SK-N-SH (cell line): ENCODE results near the gene ASTN2. TPM values are rescaled to one million over a fixed set of nuclear protein-coding genes. Genes with fewer than 3 reads are reported as not detected.

ENCODE experiments used
- CTCF ChIA-PET: fragments of 300-600, 350-600 bp; formaldehyde crosslinking; extraction: SDS; loops from one replicate; lab custom pipeline; 2021; lab: Yijun Ruan, JAX
- POLR2A ChIA-PET: fragments of 350-600 bp; sonication (Branson Sonifier 250); formaldehyde crosslinking; extraction: SDS; loops from one replicate; lab custom pipeline; 2020; ENCODE audit warnings: antibody characterized with exemption, inconsistent platforms; lab: Yijun Ruan, JAX
- DNase-seq: peaks from one replicate; pipeline ENCODE4 v3.0.0; 2012
- H2AFZ ChIP-seq: fragments of 200-600 bp; sonication (generic); 2 replicates; pipeline ENCODE4 v1.8.1; 2016; ENCODE audit warnings: antibody characterized with exemption, mild to moderate bottlenecking, low read depth
- H3F3A ChIP-seq: fragments of 200-600 bp; sonication (generic); replicated peaks from 2 replicates; pipeline ENCODE3; 2016; ENCODE audit warnings: antibody characterized with exemption, mild to moderate bottlenecking; ENCODE audit not compliant: insufficient read depth
- H3K27ac ChIP-seq, 2 experiments: fragments of 200-500 bp in 1 of 2; fragments of 200-600 bp in 1 of 2; sonication (Bioruptor generic) in 1 of 2; sonication (generic), shearing (Covaris generic) in 1 of 2; 2 replicates each; pipeline versions ENCODE4 v1.5.1 to v1.6.1; 2014 to 2016; ENCODE audit warnings: low read depth in 2 of 2, inconsistent platforms in 1 of 2, low read length in 1 of 2, mild to moderate bottlenecking in 1 of 2, mixed read lengths in 1 of 2
- H3K27me3 ChIP-seq: fragments of 200-600 bp; sonication (generic), shearing (Covaris generic); 2 replicates; pipeline ENCODE4 v1.6.1; 2016; ENCODE audit warnings: mixed run types; ENCODE audit not compliant: insufficient read depth
- H3K36me3 ChIP-seq, 2 experiments: fragments of 200-500 bp in 1 of 2; fragments of 200-600 bp in 1 of 2; sonication (Bioruptor generic) in 1 of 2; sonication (generic) in 1 of 2; replicated peaks in 1 of 2; 2 replicates each; pipeline versions ENCODE3 to v1.5.1; 2014 to 2016; ENCODE audit warnings: low read length in 1 of 2, mild to moderate bottlenecking in 1 of 2; ENCODE audit not compliant: insufficient read depth in 2 of 2, control insufficient read depth in 1 of 2
- H3K4me1 ChIP-seq, 2 experiments: fragments of 200-500 bp in 1 of 2; fragments of 200-600 bp in 1 of 2; sonication (Bioruptor generic) in 1 of 2; sonication (generic), shearing (Covaris generic) in 1 of 2; 2 replicates each; pipeline versions ENCODE4 v1.5.1 to v1.6.1; 2014 to 2016; ENCODE audit warnings: low read depth in 1 of 2, low read length in 1 of 2, mixed run types in 1 of 2; ENCODE audit not compliant: insufficient read depth in 2 of 2, control insufficient read depth in 1 of 2
- H3K4me2 ChIP-seq: fragments of 200-600 bp; sonication (generic), shearing (Covaris generic); 2 replicates; pipeline ENCODE4 v1.6.1; 2017; ENCODE audit warnings: mixed run types
- H3K4me3 ChIP-seq, 2 experiments: fragments of 200-500 bp in 1 of 2; fragments of 200-600 bp in 1 of 2; sonication (Bioruptor generic) in 1 of 2; sonication (generic), shearing (Covaris generic) in 1 of 2; 2 replicates each; pipeline versions ENCODE4 v1.5.1 to v1.8.1; 2014 to 2016; ENCODE audit warnings: low read depth in 2 of 2, inconsistent platforms in 1 of 2, low read length in 1 of 2, mild to moderate bottlenecking in 1 of 2, mixed read lengths in 1 of 2, moderate library complexity in 1 of 2
- H3K79me2 ChIP-seq: fragments of 200-600 bp; sonication (generic); 2 replicates; pipeline ENCODE4 v1.8.1; 2017; ENCODE audit warnings: mild to moderate bottlenecking; ENCODE audit not compliant: insufficient read depth
- H3K9ac ChIP-seq: fragments of 200-600 bp; sonication (generic); 2 replicates; pipeline ENCODE4 v1.6.1; 2017; ENCODE audit warnings: mixed run types
- H3K9me2 ChIP-seq: fragments of 200-600 bp; sonication (generic); 2 replicates; pipeline ENCODE4 v1.6.1; 2017; ENCODE audit warnings: mixed run types
- H3K9me3 ChIP-seq: fragments of 200-600 bp; sonication (generic); 2 replicates; pipeline ENCODE4 v1.6.1; 2017; ENCODE audit warnings: mixed run types, mild to moderate bottlenecking, moderate library complexity
- H4K20me1 ChIP-seq: fragments of 200-600 bp; sonication (generic); 2 replicates; pipeline ENCODE4 v1.6.1; 2017; ENCODE audit warnings: mild to moderate bottlenecking, mixed run types; ENCODE audit not compliant: insufficient read depth
- CHD2 ChIP-seq: fragments of 150-350 bp; IDR thresholded peaks from 2 replicates; pipeline ENCODE4 v1.6.1; 2018; ENCODE audit warnings: low read length; ENCODE audit not compliant: partially characterized antibody
- EP300 ChIP-seq, 2 experiments: IDR thresholded peaks; 2 replicates each; pipeline versions ENCODE4 v1.4.0 to v1.6.1; 2012; ENCODE audit warnings: borderline replicate concordance in 1 of 2, low read depth in 1 of 2, low read length in 1 of 2
- FOSL2 ChIP-seq: IDR thresholded peaks from 2 replicates; pipeline ENCODE4 v1.4.0; 2012; ENCODE audit warnings: low read depth, mild to moderate bottlenecking, moderate library complexity, borderline replicate concordance
- FOXJ3 ChIP-seq: sonication (generic); formaldehyde crosslinking; IDR thresholded peaks from 2 replicates; pipeline ENCODE4 v1.5.1; 2020; ENCODE audit warnings: mild to moderate bottlenecking, missing genetic modification reagents
- JUND ChIP-seq: IDR thresholded peaks from 2 replicates; pipeline ENCODE4 v1.4.0; 2012
- MXI1 ChIP-seq: IDR thresholded peaks from 2 replicates; pipeline ENCODE4 v1.6.1; 2012; ENCODE audit warnings: mild to moderate bottlenecking, low read depth, low read length, improper control_type of control experiment
- NFIC ChIP-seq: IDR thresholded peaks from 2 replicates; pipeline ENCODE4 v1.4.0; 2012; ENCODE audit warnings: borderline replicate concordance
- RAD21 ChIP-seq: IDR thresholded peaks from 2 replicates; pipeline ENCODE4 v1.6.1; 2012; ENCODE audit warnings: mild to moderate bottlenecking, low read length
- RFX5 ChIP-seq: IDR thresholded peaks from 2 replicates; pipeline ENCODE4 v1.6.1; 2012; ENCODE audit warnings: mild to moderate bottlenecking, improper control_type of control experiment, low read length
- SIN3A ChIP-seq: IDR thresholded peaks from 2 replicates; pipeline ENCODE4 v1.6.1; 2012; ENCODE audit warnings: low read depth, mild to moderate bottlenecking, low read length, moderate library complexity, borderline replicate concordance
- TAF1 ChIP-seq: IDR thresholded peaks from 2 replicates; pipeline ENCODE4 v1.6.1; 2012; ENCODE audit warnings: low read depth, mild to moderate bottlenecking, low read length, moderate library complexity, borderline replicate concordance
- WGBS: methylation state at CpG from one replicate; pipeline ENCODE4 v1.1.6; 2017; ENCODE audit warnings: low lambda C conversion rate; 5-methylcytosine and 5-hydroxymethylcytosine counted together
- polyA plus RNA-seq, 3 experiments: library from polyadenylated mRNA; depleted of rRNA; stranded (reverse); fragments of >200 nt; gene quantifications; 2 replicates each; pipeline ENCODE4 v1.2.3, GENCODE V29; 2012
- TF ChIP-seq, protein P1 (sequence below): IDR thresholded peaks from 2 replicates; pipeline ENCODE4; 2012
- TF ChIP-seq, protein P2 (sequence below): fragments of 150-350 bp; IDR thresholded peaks from 2 replicates; pipeline ENCODE4 v1.6.1; 2016; ENCODE audit warnings: mild to moderate bottlenecking, low read depth, low read length
- TF ChIP-seq, protein P3 (sequence below): IDR thresholded peaks from 2 replicates; pipeline ENCODE4 v1.6.1; 2012; ENCODE audit warnings: mild to moderate bottlenecking, low read depth, low read length, moderate library complexity

Gene ASTN2
- polyA plus RNA-seq, 1 of the 3 experiments (the other 2 are of a cell fraction), result 6.6 TPM

DNA sequence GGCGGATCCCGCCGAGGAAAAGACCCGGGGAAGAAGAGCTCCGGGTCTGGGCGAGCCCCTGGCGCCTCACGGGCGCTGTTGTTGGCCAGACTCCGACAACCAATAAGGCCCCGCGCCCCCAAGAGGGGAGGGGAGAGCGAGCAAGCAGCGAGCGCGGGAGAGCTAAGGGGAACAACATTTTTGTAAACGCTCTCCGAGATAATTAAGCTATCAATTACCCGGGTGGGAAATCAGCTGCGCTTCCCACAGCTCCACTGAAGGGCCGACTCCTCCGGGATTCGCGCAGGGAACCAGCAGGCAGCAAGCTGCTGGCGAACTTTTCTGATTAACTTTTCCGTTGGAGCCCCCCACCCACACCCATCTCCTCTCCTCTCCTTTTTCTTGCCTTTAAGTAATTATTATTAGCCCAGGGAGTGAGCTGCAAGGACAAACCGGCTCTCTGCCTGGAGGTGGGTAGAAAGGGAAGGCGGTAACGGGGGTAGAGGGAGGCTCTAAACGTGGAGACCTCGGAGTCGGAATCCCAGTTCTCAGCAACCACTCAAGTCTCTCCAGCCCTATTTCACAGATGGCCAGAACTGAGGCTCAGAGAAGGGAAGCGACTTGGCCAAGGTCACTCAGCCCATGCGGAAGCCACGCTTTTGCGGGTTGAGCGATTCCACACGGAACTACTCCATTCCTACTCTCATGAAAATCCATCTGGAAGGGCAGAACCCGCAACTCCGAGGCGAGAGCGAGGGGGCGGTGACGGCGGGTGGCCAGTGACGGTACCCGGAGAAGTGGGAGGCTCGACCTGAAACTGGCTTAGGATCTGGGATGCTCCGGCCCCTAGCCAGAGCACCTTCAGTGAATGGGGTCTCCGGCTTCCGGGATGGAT lies 1.3 kb downstream of the ASTN2 start:
- H3K79me2 ChIP-seq, result no peaks in the 10 kb centered on the region
- no peaks in the 10 kb centered on the region for H4K20me1 ChIP-seq
- H3K27ac ChIP-seq, result peak overlapping the region in 1 of 2 experiments; percentile 73; a peak in 2 of 4 replicates
- CTCF ChIA-PET, result interaction anchor here (0.6 to 8.4 kb wide), 39 partner anchors 10 to 1820 kb away, joined by 3 to 60 read pairs (median 4); no protein-coding TSS in a partner anchor
- no peaks in the 10 kb centered on the region for H3K36me3 ChIP-seq
- WGBS, result 2% methylated on average over 27 of the region's 51 CpGs
- H3K4me3 ChIP-seq, result peak overlapping the region; percentile 48 to 59
- no peaks in the 10 kb centered on the region for H3K9me2 ChIP-seq
- peaks cover 0 to 24% of the 10 kb centered on the region in 2 experiments; a peak in 2 of 4 replicates for H3K4me1 ChIP-seq
- POLR2A ChIA-PET, result interaction anchor here (0.6 to 4.8 kb wide), 14 partner anchors 10 to 726 kb away, joined by 3 to 31 read pairs (median 3); partner anchors contain the start of gene TRIM32
- no peaks in the 10 kb centered on the region for H3K9me3 ChIP-seq
- H3F3A ChIP-seq, result no peaks in the 10 kb centered on the region
- H2AFZ ChIP-seq, result no peak overlapping the region
- H3K4me2 ChIP-seq, result peak overlapping the region; percentile 78
- peaks cover 39% of the 10 kb centered on the region for H3K27me3 ChIP-seq
- peak; percentile 82 for DNase-seq
- H3K9ac ChIP-seq, result no peak overlapping the region
- TF ChIP-seq RAD21 (0 out of 2 replicates have a peak, but pooled peaks have one; percentile 15), JUND (no peak)

DNA sequence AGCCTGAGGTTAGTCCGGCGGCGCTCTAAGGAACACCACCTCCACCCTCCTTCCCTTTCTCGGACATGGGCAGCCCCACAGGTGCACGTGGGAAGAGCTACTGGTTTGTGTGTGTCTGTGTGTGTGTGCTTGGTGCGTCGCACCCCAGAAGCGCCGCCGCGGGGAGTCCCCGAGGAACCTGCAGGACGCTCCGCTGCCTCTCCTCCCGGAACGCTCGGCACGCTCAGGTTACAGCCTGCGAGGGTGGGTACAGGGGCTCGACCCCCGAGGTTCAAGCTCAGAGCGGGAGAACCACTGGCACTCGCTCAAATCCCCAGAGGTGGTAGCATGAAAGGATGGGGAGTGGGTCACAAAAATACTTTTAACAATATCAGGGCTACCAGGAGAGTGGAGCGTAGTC lies 2.0 kb downstream of the ASTN2 start:
- H3K79me2 ChIP-seq, result no peaks in the 10 kb centered on the region
- WGBS, result 14% methylated on average over 23 of the region's 24 CpGs
- no peak overlapping the region for H3K9ac ChIP-seq
- H3K9me2 ChIP-seq, result no peaks in the 10 kb centered on the region
- H3K9me3 ChIP-seq, result no peaks in the 10 kb centered on the region
- POLR2A ChIA-PET, result interaction anchor here (0.9 to 4.8 kb wide), 10 partner anchors 9 to 256 kb away, joined by 3 to 31 read pairs (median 3); no protein-coding TSS in a partner anchor
- no peak overlapping the region for H2AFZ ChIP-seq
- H3K4me2 ChIP-seq, result 0 out of 2 replicates have a peak overlapping the region, but pooled peaks have one; percentile 78
- peak; percentile 48 for DNase-seq
- CTCF ChIA-PET, result interaction anchor here (0.6 to 8.4 kb wide), 36 partner anchors 11 to 1819 kb away, joined by 3 to 60 read pairs (median 5); no protein-coding TSS in a partner anchor
- no peaks in the 10 kb centered on the region for H3F3A ChIP-seq
- TF ChIP-seq TAF1, result no peak
- TF ChIP-seq, protein P1, sequence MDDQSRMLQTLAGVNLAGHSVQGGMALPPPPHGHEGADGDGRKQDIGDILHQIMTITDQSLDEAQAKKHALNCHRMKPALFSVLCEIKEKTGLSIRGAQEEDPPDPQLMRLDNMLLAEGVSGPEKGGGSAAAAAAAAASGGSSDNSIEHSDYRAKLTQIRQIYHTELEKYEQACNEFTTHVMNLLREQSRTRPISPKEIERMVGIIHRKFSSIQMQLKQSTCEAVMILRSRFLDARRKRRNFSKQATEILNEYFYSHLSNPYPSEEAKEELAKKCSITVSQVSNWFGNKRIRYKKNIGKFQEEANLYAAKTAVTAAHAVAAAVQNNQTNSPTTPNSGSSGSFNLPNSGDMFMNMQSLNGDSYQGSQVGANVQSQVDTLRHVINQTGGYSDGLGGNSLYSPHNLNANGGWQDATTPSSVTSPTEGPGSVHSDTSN, result no peak
- no peak for TF ChIP-seq MXI1
- TF ChIP-seq CHD2, result no peak
- TF ChIP-seq SIN3A, result no peak
- TF ChIP-seq FOXJ3 (CRISPR knock-in tag), result no peak
- TF ChIP-seq RFX5, result no peak
- TF ChIP-seq, protein P2, sequence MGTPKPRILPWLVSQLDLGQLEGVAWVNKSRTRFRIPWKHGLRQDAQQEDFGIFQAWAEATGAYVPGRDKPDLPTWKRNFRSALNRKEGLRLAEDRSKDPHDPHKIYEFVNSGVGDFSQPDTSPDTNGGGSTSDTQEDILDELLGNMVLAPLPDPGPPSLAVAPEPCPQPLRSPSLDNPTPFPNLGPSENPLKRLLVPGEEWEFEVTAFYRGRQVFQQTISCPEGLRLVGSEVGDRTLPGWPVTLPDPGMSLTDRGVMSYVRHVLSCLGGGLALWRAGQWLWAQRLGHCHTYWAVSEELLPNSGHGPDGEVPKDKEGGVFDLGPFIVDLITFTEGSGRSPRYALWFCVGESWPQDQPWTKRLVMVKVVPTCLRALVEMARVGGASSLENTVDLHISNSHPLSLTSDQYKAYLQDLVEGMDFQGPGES, result no peak
- TF ChIP-seq, protein P3, sequence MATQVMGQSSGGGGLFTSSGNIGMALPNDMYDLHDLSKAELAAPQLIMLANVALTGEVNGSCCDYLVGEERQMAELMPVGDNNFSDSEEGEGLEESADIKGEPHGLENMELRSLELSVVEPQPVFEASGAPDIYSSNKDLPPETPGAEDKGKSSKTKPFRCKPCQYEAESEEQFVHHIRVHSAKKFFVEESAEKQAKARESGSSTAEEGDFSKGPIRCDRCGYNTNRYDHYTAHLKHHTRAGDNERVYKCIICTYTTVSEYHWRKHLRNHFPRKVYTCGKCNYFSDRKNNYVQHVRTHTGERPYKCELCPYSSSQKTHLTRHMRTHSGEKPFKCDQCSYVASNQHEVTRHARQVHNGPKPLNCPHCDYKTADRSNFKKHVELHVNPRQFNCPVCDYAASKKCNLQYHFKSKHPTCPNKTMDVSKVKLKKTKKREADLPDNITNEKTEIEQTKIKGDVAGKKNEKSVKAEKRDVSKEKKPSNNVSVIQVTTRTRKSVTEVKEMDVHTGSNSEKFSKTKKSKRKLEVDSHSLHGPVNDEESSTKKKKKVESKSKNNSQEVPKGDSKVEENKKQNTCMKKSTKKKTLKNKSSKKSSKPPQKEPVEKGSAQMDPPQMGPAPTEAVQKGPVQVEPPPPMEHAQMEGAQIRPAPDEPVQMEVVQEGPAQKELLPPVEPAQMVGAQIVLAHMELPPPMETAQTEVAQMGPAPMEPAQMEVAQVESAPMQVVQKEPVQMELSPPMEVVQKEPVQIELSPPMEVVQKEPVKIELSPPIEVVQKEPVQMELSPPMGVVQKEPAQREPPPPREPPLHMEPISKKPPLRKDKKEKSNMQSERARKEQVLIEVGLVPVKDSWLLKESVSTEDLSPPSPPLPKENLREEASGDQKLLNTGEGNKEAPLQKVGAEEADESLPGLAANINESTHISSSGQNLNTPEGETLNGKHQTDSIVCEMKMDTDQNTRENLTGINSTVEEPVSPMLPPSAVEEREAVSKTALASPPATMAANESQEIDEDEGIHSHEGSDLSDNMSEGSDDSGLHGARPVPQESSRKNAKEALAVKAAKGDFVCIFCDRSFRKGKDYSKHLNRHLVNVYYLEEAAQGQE, result no peak
- TF ChIP-seq EP300 (IDR thresholded peaks at IDR 0.05; ENCODE audit: borderline replicate concordance in 1 of 2, low read depth in 1 of 2, low read length in 1 of 2), result no peak
- TF ChIP-seq JUND, result no peak
- TF ChIP-seq FOSL2, result no peak
- TF ChIP-seq NFIC, result no peak
- H3K36me3 ChIP-seq, result no peaks in the 10 kb centered on the region
- H3K4me1 ChIP-seq, result peaks cover 0 to 31% of the 10 kb centered on the region in 2 experiments; a peak in 2 of 4 replicates
- peak overlapping the region in 1 of 2 experiments; percentile 59; a peak in 2 of 4 replicates for H3K4me3 ChIP-seq
- H4K20me1 ChIP-seq, result no peaks in the 10 kb centered on the region
- peak overlapping the region in 1 of 2 experiments; percentile 73; a peak in 2 of 4 replicates for H3K27ac ChIP-seq
- H3K27me3 ChIP-seq, result peaks cover 39% of the 10 kb centered on the region
